Pancreas (tissue), 10 donors: ENCODE results near the gene NXN. TPM values are rescaled to one million over a fixed set of nuclear protein-coding genes. Genes with fewer than 3 reads are reported as not detected.
"Not testable (repeated sequence)": the region's sequence is repeated elsewhere in the genome, so short reads cannot be mapped to it uniquely, and the experiment has no call there.

ENCODE experiments used
- ATAC-seq, 4 donors: fragments of 200-7000 bp; cut with Tn5 transposase; one replicate each; pipeline versions ENCODE4 v1.8.0 to v1.9.1; 2020; ENCODE audit warnings: mild to moderate bottlenecking in 4 of 4, moderate library complexity in 4 of 4
- DNase-seq, 6 donors: peaks; one replicate each; pipeline ENCODE4 v3.0.0-alpha.2; 2020
- FAIRE-seq: peaks from 2 replicates; lab custom pipeline; 2012; peaks lifted over from hg19 to GRCh38; lab: Jason Lieb, UNC
- H3K27ac ChIP-seq, 4 donors: fragments of 200-600 bp; sonication (generic); 1 replicate in 3 of 4; 2 replicates in 1 of 4; pipeline versions ENCODE4 v1.5.0 to v1.8.0; 2020
- H3K27me3 ChIP-seq, 4 donors: fragments of 200-600 bp; one replicate each; pipeline ENCODE4 v1.8.0; 2021
- H3K36me3 ChIP-seq, 3 donors: fragments of 200-600 bp; sonication (generic) in 1 of 3; one replicate each; pipeline versions ENCODE4 v1.5.0 to v1.8.0; 2020 to 2021
- H3K4me1 ChIP-seq, 3 donors: fragments of 200-600 bp; one replicate each; pipeline ENCODE4 v1.8.0; 2021
- H3K4me3 ChIP-seq, 4 donors: fragments of 200-600 bp; sonication (generic) in 2 of 4; one replicate each; pipeline versions ENCODE4 v1.5.0 to v1.8.0; 2020 to 2021
- H3K9me3 ChIP-seq, 4 donors: fragments of 200-600 bp; one replicate each; pipeline ENCODE4 v1.8.0; 2021
- WGBS, 2 donors: extraction: QIAGEN DNeasy Blood & Tissue Kit; methylation state at CpG; one replicate each; pipeline ENCODE4 v1.1.7; 2013; 5-methylcytosine and 5-hydroxymethylcytosine counted together
- intact Hi-C, 3 donors: fragments of 100-400 bp; cut with DNase I; formaldehyde crosslinking; loops; one replicate each; pipeline versions ENCODE4 v1.11.1 to v1.14.2; 2022
- polyA plus RNA-seq, 2 donors: library from polyadenylated mRNA; stranded (reverse); fragments of 200-250 nt; gene quantifications; one replicate each; pipeline ENCODE4 v1.2.3, GENCODE V29; 2013
- total RNA-seq, 6 donors: library from RNA; stranded (reverse); fragmentation: NEBNext Ultra II Directional in 4 of 6; extraction: Animal tissue kit (Norgen Biotek cat#: 25700) in 4 of 6; gene quantifications; one replicate each; pipeline versions ENCODE4 v1.2.1 to v1.2.4, GENCODE V29; 2021 to 2023
- TF ChIP-seq, protein P1 (sequence below), 4 donors: fragments of 200-600 bp; sonication (generic) in 3 of 4; IDR thresholded peaks; one replicate each; pipeline versions ENCODE4 v1.5.0 to v1.8.0; 2021; ENCODE audit warnings: antibody characterized with exemption in 4 of 4
- donor health status: healthy with polysubstance abuse.
- donor health status: DM: no; HTN: no; CAD: no; lungs with moderate emphysema.
- donor health status: DM: no; HTN: no; CAD: no.
- donor health status: control.
- donor health status: control.
- donor health status: Bipolar disorder and iron deficiency.
- donor health status: DM: yes; HTN: yes; CAD: no.
- donor health status: DM: no; HTN: no; CAD: no.
- donor health status: DM: no; HTN: no; CAD: no.
- donor health status: DM: yes; HTN: yes; CAD: no.

NXN gene
- total and polyA plus RNA-seq, 8 donors = 17.4 to 35.0 (median 29.4) TPM

DNA sequence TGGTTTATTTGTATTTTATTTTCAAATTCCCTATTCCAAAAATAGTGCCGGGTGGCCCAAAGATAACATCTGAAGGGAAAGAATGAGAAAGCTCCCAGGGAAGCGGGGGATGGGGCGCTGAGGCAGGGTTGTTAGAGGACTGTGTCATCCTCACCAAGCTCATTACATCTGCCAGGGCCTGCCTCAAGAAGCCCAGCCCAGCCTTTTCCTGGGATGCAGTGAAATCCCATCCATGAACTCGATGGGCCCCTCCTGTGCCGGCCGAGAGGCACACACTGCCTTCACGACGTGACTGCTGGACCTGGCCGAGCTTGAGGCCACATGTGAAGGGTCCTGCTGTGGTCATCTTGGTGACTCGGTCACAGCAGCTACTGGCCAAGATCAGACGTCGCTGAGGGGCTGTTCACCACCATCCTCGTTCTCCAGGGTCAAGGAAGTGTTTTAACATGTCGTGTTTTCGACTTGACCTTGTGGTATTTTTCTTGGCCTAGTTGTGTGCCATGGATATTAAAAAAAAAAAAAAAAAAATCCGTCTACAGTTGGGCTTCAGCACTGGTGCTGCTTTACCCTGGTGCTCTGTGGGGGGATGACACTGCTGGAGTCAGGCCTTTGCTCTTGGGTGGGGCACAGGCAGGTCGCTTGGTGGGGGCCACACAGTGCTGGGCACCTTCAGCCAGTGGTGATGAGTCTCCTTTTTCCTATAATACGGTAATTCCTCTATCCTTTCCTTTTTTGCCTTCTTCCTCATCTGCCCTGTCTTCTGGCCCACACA lies 22.2 kb upstream of the NXN start:
- H3K4me1 ChIP-seq = peaks cover 27 to 32% (median 28%) of the 10 kb centered on the region in 3 donors
- no peak overlapping the region for H3K4me3 ChIP-seq
- peak overlapping the region in 1 of 4 donors; percentile 8 for H3K27ac ChIP-seq
- DNase-seq (peak in 2 of 6 donors; percentile 28 to 51), FAIRE-seq (no peak), ATAC-seq (no peak)
- H3K27me3 ChIP-seq = no peaks in the 10 kb centered on the region
- H3K9me3 ChIP-seq = no peaks in the 10 kb centered on the region
- intact Hi-C loops = no loop called here
- 80 to 84% methylated on average over 18 of the region's 18 CpGs for WGBS, 2 donors
- H3K36me3 ChIP-seq = peaks cover 0 to 28% (median 0%) of the 10 kb centered on the region in 3 donors
- TF ChIP-seq, protein P1, sequence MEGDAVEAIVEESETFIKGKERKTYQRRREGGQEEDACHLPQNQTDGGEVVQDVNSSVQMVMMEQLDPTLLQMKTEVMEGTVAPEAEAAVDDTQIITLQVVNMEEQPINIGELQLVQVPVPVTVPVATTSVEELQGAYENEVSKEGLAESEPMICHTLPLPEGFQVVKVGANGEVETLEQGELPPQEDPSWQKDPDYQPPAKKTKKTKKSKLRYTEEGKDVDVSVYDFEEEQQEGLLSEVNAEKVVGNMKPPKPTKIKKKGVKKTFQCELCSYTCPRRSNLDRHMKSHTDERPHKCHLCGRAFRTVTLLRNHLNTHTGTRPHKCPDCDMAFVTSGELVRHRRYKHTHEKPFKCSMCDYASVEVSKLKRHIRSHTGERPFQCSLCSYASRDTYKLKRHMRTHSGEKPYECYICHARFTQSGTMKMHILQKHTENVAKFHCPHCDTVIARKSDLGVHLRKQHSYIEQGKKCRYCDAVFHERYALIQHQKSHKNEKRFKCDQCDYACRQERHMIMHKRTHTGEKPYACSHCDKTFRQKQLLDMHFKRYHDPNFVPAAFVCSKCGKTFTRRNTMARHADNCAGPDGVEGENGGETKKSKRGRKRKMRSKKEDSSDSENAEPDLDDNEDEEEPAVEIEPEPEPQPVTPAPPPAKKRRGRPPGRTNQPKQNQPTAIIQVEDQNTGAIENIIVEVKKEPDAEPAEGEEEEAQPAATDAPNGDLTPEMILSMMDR (IDR thresholded peaks at IDR 0.05) = no peak

DNA sequence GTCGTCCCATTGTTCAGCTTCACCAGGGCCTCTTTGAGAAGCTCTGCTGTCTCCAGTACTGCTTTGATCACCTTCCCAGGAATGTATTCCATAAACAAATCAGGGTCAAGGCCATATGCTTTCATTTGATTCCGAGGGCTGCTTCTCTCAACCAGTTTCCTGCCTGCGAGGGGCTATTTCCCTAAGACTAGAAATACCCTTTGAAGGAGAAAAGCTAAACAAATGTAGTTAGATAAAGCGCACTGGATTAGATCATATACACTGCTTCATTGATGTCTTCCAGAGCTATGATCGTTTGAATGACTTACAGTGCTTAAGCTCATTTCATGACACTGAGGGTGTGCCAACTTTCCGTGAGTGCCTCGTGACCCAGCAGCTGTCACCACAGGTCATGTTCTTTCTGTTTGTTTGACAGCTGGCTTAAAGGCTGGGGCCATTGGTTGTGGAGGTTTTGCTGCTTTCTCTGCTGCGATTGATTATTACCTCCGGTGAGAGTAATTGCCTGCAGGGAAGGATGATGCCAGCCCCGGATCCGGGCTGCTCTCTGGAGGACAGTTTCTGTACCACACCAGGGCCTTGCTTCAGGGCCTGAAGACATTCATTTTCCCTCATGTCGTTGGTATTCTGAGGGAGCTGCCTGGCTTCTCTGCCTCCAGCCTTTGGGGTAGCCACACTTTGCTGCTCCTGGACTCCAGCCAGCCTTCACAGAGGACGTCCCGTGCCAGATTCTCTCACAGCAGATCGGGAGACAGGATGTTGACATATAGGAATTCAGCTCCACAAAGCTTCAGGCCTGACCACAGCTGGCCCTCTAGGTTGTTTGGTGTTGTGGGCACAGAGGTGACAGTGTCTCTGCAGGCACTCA lies 21.3 kb upstream of the NXN start:
- TF ChIP-seq, protein P1 (IDR thresholded peaks at IDR 0.05) = no peak
- H3K4me3 ChIP-seq = no peak overlapping the region
- H3K4me1 ChIP-seq = peaks cover 21 to 27% (median 22%) of the 10 kb centered on the region in 3 donors
- ATAC-seq (no peak), DNase-seq (peak in 2 of 6 donors; percentile 31 to 45), FAIRE-seq (no peak)
- WGBS, 2 donors = 39 to 41% methylated on average over 15 of the region's 15 CpGs
- H3K9me3 ChIP-seq = no peaks in the 10 kb centered on the region
- H3K36me3 ChIP-seq = peaks cover 0 to 28% (median 0%) of the 10 kb centered on the region in 3 donors
- no peaks in the 10 kb centered on the region for H3K27me3 ChIP-seq
- intact Hi-C loops = no loop called here
- H3K27ac ChIP-seq = no peak overlapping the region

DNA sequence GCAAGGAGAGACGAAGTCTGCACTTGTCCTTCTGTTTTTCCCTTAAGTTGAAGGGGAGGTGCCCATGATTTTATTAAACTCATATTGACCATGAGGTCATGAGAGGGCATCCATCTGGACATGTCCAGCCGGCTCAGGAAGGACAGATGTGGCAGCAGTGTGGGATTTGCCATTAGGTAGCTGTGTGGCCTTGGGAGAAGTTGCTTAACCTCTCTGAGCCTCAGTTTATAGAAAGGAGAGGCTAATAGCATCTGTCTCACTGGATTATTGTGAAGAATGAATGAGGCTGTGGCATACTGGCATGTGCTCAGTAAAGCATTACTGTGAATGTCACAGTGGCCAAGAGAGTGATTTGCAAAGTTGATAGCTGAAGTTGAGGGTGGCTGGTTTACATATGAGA lies 18.5 kb upstream of the NXN start:
- ATAC-seq = no peak
- Histone ChIP-seq H3K27me3 (no peaks in the 10 kb centered on the region), H3K36me3 (peaks cover 0 to 26% (median 0%) of the 10 kb centered on the region in 3 donors), H3K4me3 (peak overlapping the region in 2 of 4 donors; percentile 82 to 100), H3K9me3 (no peaks in the 10 kb centered on the region), H3K27ac (no peak overlapping the region), H3K4me1 (peaks cover 8 to 10% (median 10%) of the 10 kb centered on the region in 3 donors)
- no peak for FAIRE-seq
- WGBS, 2 donors = 27% methylated on average over 2 of the region's 2 CpGs
- peak in 1 of 6 donors; percentile 15 for DNase-seq
- intact Hi-C loops = no loop called here
- TF ChIP-seq, protein P1 (IDR thresholded peaks at IDR 0.05) = no peak

DNA sequence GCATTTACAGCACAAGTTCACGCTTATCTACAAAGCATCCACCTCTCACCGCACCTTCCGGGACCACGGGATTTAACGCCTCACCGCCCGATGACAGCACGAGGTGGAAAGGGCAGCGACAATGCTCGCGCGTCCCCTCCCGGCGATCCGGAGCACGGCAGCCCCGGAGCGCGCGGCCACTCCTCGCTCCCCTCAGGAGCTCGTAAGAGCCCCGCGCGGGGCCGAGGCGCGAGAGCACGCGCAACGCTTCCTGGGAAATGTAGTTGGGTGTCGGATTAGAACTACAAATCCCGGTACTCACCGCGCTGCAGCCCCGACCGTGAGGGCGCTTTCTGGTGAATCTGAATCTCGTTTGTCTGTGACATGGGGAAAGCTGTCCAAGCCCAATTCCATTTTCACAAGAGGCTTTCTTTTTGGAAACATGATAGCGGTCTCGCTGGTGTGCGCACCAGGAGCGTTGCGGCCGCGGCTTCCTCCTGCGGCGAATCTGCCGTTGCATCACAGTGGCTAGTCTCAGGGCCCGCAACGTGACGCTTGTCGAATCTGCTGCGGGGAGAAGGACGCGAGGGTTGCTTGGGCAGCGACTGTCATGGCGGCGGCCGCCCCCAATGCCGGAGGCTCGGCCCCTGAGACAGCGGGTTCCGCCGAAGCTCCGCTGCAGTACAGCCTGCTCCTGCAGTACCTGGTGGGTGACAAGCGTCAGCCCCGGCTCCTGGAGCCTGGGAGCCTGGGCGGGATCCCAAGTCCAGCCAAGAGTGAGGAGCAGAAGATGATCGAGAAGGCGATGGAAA lies 17.2 kb upstream of the NXN start, which contains the start of gene TIMM22:
TIMM22 (plus strand) TSS at position 576 of the 791 bp plus-strand sequence; CDS start at position 590, 14 bp downstream.
- intact Hi-C loops = no loop called here
- H3K4me1 ChIP-seq = peaks cover 8 to 10% (median 10%) of the 10 kb centered on the region in 3 donors
- no peaks in the 10 kb centered on the region for H3K9me3 ChIP-seq
- H3K27ac ChIP-seq = peak within 1 kb of the TSS; percentile 81 to 95 (median 86)
- H3K36me3 ChIP-seq = peaks cover 0 to 13% (median 0%) of the 10 kb centered on the region in 3 donors
- FAIRE-seq (peak; percentile 74), ATAC-seq (peak; percentile 95 to 97 (median 96)), DNase-seq (peak; percentile 91 to 95 (median 93))
- no peaks in the 10 kb centered on the region for H3K27me3 ChIP-seq
- TF ChIP-seq, protein P1 (IDR thresholded peaks at IDR 0.05) = peak; percentile 77 to 95 (median 90)
- peak within 1 kb of the TSS; percentile 82 to 100 (median 96) for H3K4me3 ChIP-seq
- WGBS, 2 donors = 0% methylated on average over 71 of the region's 71 CpGs

DNA sequence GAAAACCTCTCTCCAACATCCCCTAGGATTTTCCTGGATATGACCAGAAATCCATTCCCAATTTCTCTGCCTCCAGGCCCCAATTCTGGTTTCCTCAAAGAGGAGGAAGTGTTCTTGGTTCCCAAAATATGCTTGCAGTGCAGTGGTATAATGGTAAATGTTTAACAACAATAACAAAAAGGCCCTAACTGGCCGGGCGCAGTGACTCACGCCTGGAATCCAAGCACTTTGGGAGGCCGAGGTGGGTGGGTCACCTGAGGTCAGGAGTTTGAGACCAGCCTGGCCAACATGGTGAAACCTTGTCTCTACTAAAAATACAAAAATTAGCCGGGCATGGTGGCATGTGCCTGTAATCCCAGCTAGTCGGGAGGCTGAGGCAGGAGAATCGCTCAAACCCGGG lies 15.7 kb upstream of the NXN start:
- H3K4me3 ChIP-seq, ATAC-seq, H3K36me3 ChIP-seq, intact Hi-C loops, H3K4me1 ChIP-seq, H3K9me3 ChIP-seq, FAIRE-seq, H3K27me3 ChIP-seq: not testable (repeated sequence)
- peak overlapping the region in 1 of 4 donors; percentile 28 for H3K27ac ChIP-seq
- 65 to 72% methylated on average over 8 of the region's 8 CpGs for WGBS, 2 donors
- peak in 1 of 6 donors; percentile 29 for DNase-seq
